ENCODE data around the gene TBR1.

- no peak for TF ChIP-seq CEBPB (IDR thresholded peaks at IDR 0.05)
- TF ChIP-seq TAF1 (IDR thresholded peaks at IDR 0.05; ENCODE audit: low read depth) = no peak
- TF ChIP-seq, protein P1, sequence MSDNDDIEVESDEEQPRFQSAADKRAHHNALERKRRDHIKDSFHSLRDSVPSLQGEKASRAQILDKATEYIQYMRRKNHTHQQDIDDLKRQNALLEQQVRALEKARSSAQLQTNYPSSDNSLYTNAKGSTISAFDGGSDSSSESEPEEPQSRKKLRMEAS (IDR thresholded peaks at IDR 0.05) = no peak
- no peak for TF ChIP-seq EP300 (IDR thresholded peaks at IDR 0.05; ENCODE audit: borderline replicate concordance)
- no peak for TF ChIP-seq EGR1 (IDR thresholded peaks at IDR 0.05)
- TF ChIP-seq, protein P2, sequence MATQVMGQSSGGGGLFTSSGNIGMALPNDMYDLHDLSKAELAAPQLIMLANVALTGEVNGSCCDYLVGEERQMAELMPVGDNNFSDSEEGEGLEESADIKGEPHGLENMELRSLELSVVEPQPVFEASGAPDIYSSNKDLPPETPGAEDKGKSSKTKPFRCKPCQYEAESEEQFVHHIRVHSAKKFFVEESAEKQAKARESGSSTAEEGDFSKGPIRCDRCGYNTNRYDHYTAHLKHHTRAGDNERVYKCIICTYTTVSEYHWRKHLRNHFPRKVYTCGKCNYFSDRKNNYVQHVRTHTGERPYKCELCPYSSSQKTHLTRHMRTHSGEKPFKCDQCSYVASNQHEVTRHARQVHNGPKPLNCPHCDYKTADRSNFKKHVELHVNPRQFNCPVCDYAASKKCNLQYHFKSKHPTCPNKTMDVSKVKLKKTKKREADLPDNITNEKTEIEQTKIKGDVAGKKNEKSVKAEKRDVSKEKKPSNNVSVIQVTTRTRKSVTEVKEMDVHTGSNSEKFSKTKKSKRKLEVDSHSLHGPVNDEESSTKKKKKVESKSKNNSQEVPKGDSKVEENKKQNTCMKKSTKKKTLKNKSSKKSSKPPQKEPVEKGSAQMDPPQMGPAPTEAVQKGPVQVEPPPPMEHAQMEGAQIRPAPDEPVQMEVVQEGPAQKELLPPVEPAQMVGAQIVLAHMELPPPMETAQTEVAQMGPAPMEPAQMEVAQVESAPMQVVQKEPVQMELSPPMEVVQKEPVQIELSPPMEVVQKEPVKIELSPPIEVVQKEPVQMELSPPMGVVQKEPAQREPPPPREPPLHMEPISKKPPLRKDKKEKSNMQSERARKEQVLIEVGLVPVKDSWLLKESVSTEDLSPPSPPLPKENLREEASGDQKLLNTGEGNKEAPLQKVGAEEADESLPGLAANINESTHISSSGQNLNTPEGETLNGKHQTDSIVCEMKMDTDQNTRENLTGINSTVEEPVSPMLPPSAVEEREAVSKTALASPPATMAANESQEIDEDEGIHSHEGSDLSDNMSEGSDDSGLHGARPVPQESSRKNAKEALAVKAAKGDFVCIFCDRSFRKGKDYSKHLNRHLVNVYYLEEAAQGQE (IDR thresholded peaks at IDR 0.05; ENCODE audit: low read depth) = no peak
- no peak for TF ChIP-seq TCF12 (IDR thresholded peaks at IDR 0.05; ENCODE audit: low read depth)
- TF ChIP-seq RAD21 (IDR thresholded peaks at IDR 0.05; ENCODE audit: low read depth) = no peak
- TF ChIP-seq YY1 (IDR thresholded peaks at IDR 0.05; ENCODE audit: low read depth) = no peak
- no peak for TF ChIP-seq FOXM1 (IDR thresholded peaks at IDR 0.05; ENCODE audit: borderline replicate concordance, low read depth)
- no peak for TF ChIP-seq ZBTB7A (IDR thresholded peaks at IDR 0.05; ENCODE audit: low read depth)
- no peak for TF ChIP-seq USF1 (IDR thresholded peaks at IDR 0.05)
- no peak for TF ChIP-seq TEAD4 (IDR thresholded peaks at IDR 0.05)
Measured at GRCh38 chr2:161436411-161436810, 20.3 kb downstream of the TBR1 start.

Data from Ishikawa (cell line).